ES-I3 (cell line): Measurements from ENCODE around the gene IGFALS.

Source experiments
- H3K36me3 ChIP-seq: 2 replicates; pipeline ENCODE4 v1.6.1; 2013; ENCODE audit warnings: mild to moderate bottlenecking, low read length, control low read depth, moderate library complexity; ENCODE audit not compliant: insufficient read depth
- H3K4me1 ChIP-seq: 2 replicates; pipeline ENCODE4 v1.6.1; 2013; ENCODE audit warnings: mild to moderate bottlenecking, control low read depth, low read length; ENCODE audit not compliant: insufficient read depth
- H3K9ac ChIP-seq: 2 replicates; pipeline ENCODE4 v1.6.1; 2013; ENCODE audit warnings: low read depth, mild to moderate bottlenecking, low read length, moderate library complexity
- H3K9me3 ChIP-seq: 2 replicates; pipeline ENCODE4 v1.6.1; 2013; ENCODE audit warnings: mild to moderate bottlenecking, low read length, moderate library complexity; ENCODE audit not compliant: control insufficient read depth, insufficient read depth

IGFALS gene

GRCh38 chr16:1763521-1764511 is 29.7 kb downstream of the IGFALS start:
- H3K36me3 ChIP-seq = no peaks in the 10 kb centered on the region
- H3K9me3 ChIP-seq = no peaks in the 10 kb centered on the region
- no peaks in the 10 kb centered on the region; the same call in 1 of the 2 replicates for H3K4me1 ChIP-seq
- H3K9ac ChIP-seq = peak overlapping the region; percentile 22; the same call in 1 of the 2 replicates

GRCh38 chr16:1762879-1763520 is 30.5 kb downstream of the IGFALS start:
- Histone ChIP-seq H3K36me3 (no peaks in the 10 kb centered on the region), H3K9ac (no peak overlapping the region), H3K4me1 (no peaks in the 10 kb centered on the region; the same call in 1 of the 2 replicates), H3K9me3 (no peaks in the 10 kb centered on the region)

DNA sequence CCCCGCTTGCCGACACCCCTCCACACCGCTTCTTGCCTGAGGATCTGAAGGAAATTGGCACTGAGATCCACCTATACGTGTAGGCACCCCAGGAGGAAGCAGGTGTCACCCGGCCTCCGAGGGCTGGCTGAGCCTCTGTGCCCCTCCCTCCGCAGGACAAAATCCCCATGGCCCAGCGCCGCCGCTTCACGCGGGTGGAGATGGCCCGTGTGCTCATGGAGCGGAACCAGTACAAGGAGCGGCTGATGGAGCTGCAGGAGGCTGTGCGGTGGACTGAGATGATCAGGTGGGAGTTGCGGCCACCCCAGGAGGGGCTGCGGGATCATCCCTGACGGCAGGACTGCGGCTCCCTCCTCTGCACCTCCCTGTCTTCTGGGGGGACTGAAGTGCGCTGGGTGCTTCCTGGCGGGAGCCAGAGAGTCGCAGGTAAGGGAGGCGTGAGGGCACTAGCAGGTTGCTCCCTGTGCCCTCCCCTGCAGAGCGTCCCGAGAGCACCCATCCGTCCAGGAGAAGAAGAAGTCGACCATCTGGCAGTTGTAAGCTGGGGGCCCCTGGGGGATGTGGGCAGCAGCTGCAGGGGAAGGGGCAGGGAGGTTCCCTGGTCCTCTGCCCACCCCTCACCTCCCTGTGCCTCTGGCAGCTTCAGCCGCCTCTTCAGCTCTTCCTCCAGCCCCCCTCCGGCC is 31.2 kb downstream of the IGFALS start:
- H3K4me1 ChIP-seq = no peaks in the 10 kb centered on the region; the same call in 1 of the 2 replicates
- H3K36me3 ChIP-seq = no peaks in the 10 kb centered on the region
- no peak overlapping the region for H3K9ac ChIP-seq
- H3K9me3 ChIP-seq = no peaks in the 10 kb centered on the region

DNA sequence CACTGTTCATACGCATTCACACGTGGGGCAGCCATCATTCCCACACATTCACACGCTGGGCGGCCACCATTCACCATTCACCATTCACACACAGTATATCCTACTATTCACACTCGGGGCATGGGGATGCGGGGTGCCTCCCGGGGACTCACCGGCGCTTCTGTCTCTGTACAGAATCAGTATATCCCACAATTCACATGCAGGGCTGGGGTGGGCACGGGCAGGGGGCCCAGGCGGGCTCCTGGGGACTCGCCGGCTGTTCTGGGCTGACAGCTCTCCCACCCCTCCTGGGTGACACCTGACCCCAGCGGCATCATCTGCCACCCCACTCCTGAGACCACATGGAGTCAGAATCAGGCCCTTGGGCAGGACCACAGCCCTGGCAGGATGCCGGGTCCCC is 31.8 kb downstream of the IGFALS start:
- H3K4me1 ChIP-seq = no peaks in the 10 kb centered on the region; the same call in 1 of the 2 replicates
- no peak overlapping the region for H3K9ac ChIP-seq
- H3K36me3 ChIP-seq = no peaks in the 10 kb centered on the region
- H3K9me3 ChIP-seq = no peaks in the 10 kb centered on the region

DNA sequence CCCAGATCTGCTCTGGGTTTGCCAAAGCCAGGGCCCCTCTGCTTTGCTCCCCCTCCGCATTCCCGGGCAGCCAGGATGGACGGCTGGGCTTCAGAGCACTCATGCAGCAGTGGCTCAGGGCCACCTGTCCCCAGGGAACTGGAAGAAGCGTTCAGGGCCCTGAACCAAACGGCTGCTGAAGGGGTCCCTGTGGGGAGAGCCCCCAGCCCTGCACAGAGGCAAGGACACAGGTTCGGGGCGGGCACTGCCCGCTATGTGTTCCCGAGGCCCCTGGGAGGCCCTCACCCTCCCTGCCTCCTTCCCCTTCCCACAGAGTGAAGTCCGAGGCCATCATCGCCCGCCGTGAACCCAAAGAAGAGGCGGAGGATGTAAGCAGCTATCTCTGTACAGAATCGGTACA is 32.6 kb downstream of the IGFALS start:
- Histone ChIP-seq H3K9me3 (no peaks in the 10 kb centered on the region), H3K36me3 (no peaks in the 10 kb centered on the region), H3K4me1 (no peaks in the 10 kb centered on the region; the same call in 1 of the 2 replicates), H3K9ac (no peak overlapping the region)

GRCh38 chr16:1759511-1759910 is 34.0 kb downstream of the IGFALS start:
- Histone ChIP-seq H3K36me3 (no peaks in the 10 kb centered on the region), H3K4me1 (no peaks in the 10 kb centered on the region; the same call in 1 of the 2 replicates), H3K9me3 (no peaks in the 10 kb centered on the region), H3K9ac (no peak overlapping the region)

DNA sequence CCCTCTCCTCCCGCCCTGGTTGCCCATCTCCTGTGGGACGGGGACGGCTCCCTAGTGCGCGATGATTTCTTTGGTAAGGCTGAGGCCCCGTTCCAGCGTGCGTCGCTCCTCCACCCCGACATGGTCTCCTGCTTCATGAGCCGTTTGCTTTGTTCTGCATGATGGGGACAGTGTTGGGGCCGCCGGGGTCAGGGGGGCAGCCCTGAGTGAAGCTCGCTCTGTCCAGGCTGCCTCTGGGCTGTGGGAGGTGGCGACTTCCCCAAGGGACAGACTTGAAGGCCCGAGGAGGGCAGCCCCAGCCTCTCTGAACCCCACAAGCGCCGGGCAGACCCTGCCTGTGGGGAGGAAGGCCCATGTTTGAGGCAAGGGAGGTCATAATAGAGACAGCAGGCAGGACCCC is 34.6 kb downstream of the IGFALS start:
- no peaks in the 10 kb centered on the region for H3K36me3 ChIP-seq

GRCh38 chr16:1757714-1758461 is 35.6 kb downstream of the IGFALS start:
- Histone ChIP-seq H3K9me3 (no peaks in the 10 kb centered on the region), H3K9ac (no peak overlapping the region), H3K36me3 (no peaks in the 10 kb centered on the region), H3K4me1 (no peaks in the 10 kb centered on the region; the same call in 1 of the 2 replicates)

More for the DNA sequence above, 34.6 kb downstream of the IGFALS start:
- Histone ChIP-seq H3K9ac (no peak overlapping the region), H3K4me1 (no peaks in the 10 kb centered on the region; the same call in 1 of the 2 replicates), H3K9me3 (no peaks in the 10 kb centered on the region)

DNA sequence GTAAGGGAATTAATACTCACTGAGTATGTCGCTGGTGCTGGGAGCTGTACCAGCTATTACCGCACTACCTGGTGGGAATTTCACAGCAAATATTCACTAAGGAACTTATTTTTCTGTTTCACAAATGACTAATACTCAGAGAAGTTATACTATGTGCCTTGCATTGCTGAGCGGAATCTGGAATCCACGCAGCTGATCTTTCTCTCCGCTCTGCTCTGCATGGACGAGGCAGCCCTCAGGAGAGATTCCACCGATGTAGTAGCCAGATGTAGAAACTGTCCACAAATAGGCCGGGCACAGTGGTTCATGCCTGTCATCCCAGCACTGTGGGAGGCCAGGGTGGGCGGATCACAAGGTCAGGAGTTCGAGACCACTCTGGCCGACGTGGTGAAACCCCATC is 39.3 kb downstream of the IGFALS start:
- no peak overlapping the region for H3K9ac ChIP-seq
- no peaks in the 10 kb centered on the region for H3K4me1 ChIP-seq
- no peaks in the 10 kb centered on the region for H3K36me3 ChIP-seq
- no peaks in the 10 kb centered on the region for H3K9me3 ChIP-seq

DNA sequence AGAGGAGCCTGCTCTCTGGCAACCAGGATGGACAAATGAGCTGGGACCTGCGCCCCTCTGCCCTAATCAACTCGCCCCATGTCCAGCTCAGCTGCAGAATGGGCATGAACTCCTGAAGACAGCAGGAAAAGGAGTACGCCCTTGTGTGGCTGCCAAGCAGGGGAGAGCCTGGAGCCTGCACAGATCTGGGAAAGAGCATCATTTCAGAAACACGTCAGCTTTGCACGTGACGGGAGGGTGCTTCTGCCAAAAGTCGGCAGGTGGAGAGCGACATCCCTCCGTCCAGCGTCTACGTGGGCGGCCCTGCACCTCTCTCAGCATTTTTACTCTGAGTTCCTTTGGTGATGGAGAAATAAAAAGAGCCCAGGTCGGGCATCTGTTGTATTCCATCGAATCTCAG is 40.7 kb downstream of the IGFALS start:
- Histone ChIP-seq H3K9me3 (no peaks in the 10 kb centered on the region), H3K36me3 (peaks cover 6% of the 10 kb centered on the region; the same call in 1 of the 2 replicates)

DNA sequence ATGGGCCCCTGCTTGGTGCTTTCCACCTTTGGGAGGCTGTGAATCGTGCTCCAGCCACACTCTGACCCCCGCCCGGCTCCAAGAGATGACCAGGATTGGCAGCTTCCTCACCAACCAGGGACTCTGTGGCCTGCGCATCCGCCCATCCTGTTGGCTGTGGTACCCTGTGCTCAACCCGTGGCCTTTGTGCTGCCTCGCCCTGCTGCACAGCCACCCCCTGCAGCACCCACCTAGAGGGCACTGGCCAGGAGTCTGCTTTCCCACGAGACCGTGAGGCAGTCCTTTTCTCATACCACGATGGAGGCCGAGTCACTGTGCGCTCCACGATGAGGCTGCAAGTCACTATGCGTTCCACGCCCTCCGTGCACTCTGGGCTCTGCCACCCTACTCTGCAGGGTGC is 41.6 kb downstream of the IGFALS start:
- H3K36me3 ChIP-seq = peaks cover 6% of the 10 kb centered on the region; the same call in 1 of the 2 replicates
- no peaks in the 10 kb centered on the region for H3K9me3 ChIP-seq
- H3K4me1 ChIP-seq = no peaks in the 10 kb centered on the region

More for the DNA sequence above, 40.7 kb downstream of the IGFALS start:
- H3K9ac ChIP-seq = no peak overlapping the region
- no peaks in the 10 kb centered on the region for H3K4me1 ChIP-seq

GRCh38 chr16:1749152-1750117 is 44.1 kb downstream of the IGFALS start:
- Histone ChIP-seq H3K4me1 (peaks cover 5% of the 10 kb centered on the region; the same call in 1 of the 2 replicates), H3K9ac (no peak overlapping the region), H3K36me3 (peaks cover 6% of the 10 kb centered on the region; the same call in 1 of the 2 replicates), H3K9me3 (no peaks in the 10 kb centered on the region)

More for the DNA sequence above, 41.6 kb downstream of the IGFALS start:
- H3K9ac ChIP-seq = no peak overlapping the region

DNA sequence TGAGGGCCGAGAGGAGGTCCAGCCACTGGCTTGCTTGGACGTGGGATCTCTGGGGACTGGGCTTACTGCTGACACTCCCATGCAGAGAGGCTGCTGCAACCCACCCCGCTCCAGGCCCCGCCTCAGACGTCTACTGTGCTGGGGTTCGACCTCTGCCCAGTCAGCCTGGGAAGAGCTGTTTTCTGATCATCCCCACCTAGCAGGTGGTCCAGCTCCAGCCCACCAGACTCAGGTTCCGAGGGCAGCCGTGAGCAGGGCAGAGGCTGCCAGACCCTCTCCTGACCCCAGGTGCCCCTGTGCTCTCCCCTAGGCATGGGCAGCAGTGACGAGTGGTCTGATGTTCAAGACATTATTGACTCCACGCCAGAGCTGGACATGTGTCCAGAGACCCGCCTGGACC is 45.6 kb downstream of the IGFALS start:
- Histone ChIP-seq H3K9me3 (no peaks in the 10 kb centered on the region), H3K4me1 (peaks cover 5% of the 10 kb centered on the region; the same call in 1 of the 2 replicates), H3K9ac (no peak overlapping the region), H3K36me3 (peaks cover 6% of the 10 kb centered on the region; the same call in 1 of the 2 replicates)
